Amygdala (tissue), 56 donors: ENCODE results near the gene ROCK1.
"Not testable (repeated sequence)": the region's sequence is repeated elsewhere in the genome, so short reads cannot be mapped to it uniquely, and the experiment has no call there.

Experiments used
- DNase-seq, 56 donors: peaks; one replicate each; lab custom pipeline; 2025; lab: John Stamatoyannopoulos, UW

Gene ROCK1

GRCh38 chr18:21056545-21056944, 55.1 kb downstream of the ROCK1 start:
- no peak for DNase-seq

GRCh38 chr18:21054252-21054821, 57.3 kb downstream of the ROCK1 start:
- DNase-seq = no peak

DNA sequence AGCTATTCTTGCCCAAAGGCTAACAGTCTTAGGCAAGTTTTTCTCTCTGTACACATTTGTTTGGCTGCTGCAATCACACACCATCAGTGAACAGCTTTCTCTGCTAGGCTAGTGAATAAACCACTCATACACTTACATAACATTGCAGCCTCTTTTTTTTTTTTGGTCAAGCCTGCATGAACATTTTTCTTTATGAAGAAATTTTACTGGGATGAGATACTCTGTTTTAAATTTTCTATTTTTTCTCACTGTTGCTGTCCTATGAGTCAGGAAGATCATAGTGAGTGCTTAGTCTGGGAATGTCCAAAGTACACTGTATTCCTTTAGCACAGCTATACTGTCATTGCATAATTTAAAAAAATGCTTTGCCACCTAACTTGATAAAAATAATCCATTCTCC, 58.5 kb downstream of the ROCK1 start:
- peak in 6 of 56 donors; percentile 2 to 14 (median 8) for DNase-seq

- DNase-seq = no peak
These were observed 59.2 kb downstream of the ROCK1 start for GRCh38 chr18:21052385-21052784.

- no peak for DNase-seq
These were observed 60.0 kb downstream of the ROCK1 start for GRCh38 chr18:21051620-21052019.

DNA sequence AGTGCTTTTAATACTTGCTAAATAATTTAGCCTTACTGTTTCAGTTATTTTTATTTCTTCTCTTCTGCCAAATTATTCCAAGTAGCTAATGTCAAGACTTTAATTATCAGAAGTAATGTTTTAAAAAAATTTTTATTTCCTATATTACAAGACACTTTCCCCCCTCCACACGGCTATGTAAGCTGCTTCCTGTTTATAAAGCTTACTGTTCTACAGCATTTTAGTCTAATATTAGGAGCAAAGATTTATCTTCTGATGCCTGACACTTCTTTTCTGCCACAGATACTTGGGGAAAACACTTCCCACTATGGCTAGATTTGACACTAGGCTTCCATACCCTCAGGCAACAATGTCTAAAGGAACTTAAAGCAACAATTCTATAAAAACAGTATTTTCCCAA, 62.3 kb downstream of the ROCK1 start:
- no peak for DNase-seq

GRCh38 chr18:21047126-21047525, 64.5 kb downstream of the ROCK1 start:
- no peak for DNase-seq

DNA sequence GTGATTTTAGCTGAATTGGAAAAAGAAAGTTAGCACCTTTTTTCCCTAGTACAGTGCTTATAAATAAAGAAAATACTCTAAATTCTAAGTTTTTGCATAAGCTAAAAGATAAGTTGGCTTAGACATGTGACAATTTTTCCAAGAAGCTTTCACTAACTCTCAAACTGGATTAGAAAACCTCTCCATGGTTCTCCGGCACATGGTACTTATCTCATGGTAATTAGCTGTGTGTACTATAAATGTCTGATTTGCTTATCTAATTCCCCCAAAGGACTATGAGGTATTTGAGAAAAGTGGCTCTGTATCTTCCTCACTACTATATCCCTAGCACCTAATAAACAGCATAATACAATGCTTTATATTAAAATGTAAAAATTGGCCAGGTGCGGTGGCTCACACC, 71.1 kb downstream of the ROCK1 start:
- no peak for DNase-seq

GRCh38 chr18:21038201-21038600, 73.4 kb downstream of the ROCK1 start:
- no peak for DNase-seq

DNA sequence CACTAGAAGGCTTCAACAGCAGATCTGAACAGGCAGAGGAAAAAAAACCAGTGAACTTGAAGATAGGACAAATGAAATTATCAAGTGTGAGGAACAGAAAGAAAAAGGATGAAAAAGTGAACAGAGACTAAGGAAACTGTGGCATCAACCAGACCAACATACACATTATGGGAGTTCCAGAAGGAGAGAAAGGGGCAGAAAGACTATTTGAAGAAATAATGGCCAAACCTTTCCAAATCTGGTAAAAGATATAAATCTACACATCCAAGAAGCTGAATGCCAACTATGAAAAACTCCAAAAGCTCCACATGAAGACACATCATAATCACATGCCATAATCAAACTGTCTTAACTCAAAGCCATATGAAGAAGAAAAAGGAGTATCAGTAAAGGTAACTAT, 79.8 kb downstream of the ROCK1 start:
- no peak for DNase-seq

DNA sequence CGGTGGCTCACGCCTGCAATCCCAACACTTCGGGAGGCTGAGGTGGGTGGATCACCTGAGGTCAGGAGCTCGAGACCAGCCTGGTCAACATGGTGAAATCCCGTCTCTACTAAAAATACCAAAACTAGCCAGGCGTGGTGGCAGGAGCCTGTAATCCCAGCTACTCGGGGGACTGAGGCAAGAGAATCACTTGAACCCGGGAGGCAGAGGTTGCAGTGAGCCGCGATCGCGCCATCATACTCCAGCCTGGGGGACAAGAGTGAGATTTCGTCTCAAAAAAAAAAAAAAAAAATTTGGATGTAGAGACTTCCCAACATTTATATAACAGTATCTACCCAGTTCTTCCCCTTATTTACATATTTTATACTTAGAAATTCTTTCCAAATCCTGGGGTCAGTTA, 93.4 kb downstream of the ROCK1 start:
- not testable (repeated sequence) for DNase-seq

- DNase-seq = no peak
These were observed 99.3 kb downstream of the ROCK1 start for GRCh38 chr18:21012308-21012707.

GRCh38 chr18:21004726-21005125, 106.9 kb downstream of the ROCK1 start:
- DNase-seq = no peak

GRCh38 chr18:21000667-21001066, 110.9 kb downstream of the ROCK1 start:
- no peak for DNase-seq

DNA sequence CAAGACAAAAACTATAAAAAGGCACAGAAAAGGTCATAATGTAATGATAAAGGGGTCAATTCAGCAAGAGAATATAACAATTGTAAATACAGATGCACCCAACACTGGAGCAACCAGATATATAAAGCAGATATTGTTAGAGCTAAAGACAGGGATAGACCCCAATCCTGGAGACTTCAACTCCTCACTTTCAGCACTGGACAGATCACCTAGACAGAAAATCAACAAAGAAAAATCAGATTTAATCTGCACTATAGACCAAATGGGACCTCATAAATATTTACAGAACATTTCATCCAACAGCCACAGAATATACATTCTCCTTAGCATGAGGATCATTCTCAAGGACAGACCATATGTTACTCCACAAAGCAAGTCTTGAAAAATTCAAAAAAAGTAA, 114.2 kb downstream of the ROCK1 start:
- DNase-seq = no peak

DNA sequence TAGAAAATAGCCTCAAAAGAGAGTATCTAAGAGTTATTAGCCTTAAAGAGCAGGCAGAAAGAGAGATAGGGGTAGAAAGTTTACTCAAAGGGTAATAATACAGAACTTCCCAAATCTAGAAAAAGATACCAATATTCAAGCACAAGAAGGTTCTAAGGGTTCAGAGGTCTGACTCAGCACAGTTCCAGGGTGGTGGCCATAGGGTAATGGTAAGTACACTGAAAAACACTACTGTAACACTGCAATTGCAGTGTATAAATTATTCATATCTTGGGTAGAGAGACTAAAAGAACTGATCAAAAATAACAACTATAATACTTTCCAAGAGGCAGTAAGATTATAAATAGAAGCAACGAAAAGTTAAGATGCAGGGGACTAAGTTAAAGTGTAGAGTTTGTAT, 115.2 kb downstream of the ROCK1 start:
- no peak for DNase-seq

GRCh38 chr18:20988726-20989125, 122.9 kb downstream of the ROCK1 start:
- no peak for DNase-seq

GRCh38 chr18:20975077-20975476, 136.5 kb downstream of the ROCK1 start:
- DNase-seq = no peak

GRCh38 chr18:20971886-20972267, 139.7 kb downstream of the ROCK1 start:
- DNase-seq = no peak

DNA sequence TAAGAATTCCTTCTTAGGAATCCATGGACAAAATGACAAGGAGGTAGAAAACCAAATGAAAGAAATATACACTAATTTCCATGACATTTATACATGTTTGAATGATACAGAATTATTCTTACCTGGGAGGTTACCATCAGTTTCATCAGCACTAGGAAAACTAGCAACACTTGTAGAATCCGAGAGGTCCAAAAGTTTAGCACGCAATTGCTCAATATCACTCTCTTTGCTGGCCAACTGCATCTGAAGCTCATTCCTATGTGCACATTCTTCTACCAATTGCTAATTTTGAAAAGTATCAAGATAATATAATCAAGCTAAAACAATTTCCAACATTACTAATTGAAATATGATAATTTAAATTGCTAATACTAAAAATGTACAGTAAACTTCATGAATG, 144.8 kb downstream of the ROCK1 start:
- DNase-seq = no peak

DNA sequence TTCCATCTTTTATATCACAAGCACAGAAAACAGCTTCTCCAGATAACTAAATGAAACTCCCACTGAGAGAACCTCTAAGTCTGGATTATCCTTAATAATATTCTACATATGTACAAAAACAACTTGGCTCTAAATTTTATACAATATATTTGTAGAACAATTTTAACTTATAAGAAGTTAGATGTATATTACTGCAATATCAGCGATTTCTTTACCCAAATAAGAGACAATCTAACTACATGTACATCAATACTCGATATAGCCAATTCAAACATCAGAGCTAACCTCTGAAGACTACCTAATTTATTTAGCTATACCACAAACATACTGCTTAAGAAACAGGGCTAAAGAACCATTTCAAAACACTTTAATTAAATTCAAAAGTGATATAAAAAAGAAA, 148.6 kb downstream of the ROCK1 start:
- no peak for DNase-seq

DNA sequence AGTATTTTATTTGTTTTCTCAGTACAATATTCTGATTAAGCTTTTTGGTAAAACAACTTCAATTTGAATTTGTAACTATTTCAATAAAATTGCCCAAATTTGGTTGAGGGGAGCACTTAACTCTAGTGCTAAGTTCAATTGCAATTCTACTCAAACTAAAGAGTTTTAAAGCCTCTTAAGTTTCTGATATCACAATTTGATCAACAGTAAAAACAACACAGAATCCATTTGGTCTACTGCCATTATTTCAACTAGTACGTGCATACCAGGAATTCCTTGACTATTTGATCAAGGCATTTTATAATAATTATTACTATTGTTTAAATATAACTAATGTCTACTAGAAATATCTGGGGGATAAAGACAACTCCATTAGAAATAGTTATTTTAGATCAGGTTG, 150.9 kb downstream of the ROCK1 start:
- DNase-seq = no peak

DNA sequence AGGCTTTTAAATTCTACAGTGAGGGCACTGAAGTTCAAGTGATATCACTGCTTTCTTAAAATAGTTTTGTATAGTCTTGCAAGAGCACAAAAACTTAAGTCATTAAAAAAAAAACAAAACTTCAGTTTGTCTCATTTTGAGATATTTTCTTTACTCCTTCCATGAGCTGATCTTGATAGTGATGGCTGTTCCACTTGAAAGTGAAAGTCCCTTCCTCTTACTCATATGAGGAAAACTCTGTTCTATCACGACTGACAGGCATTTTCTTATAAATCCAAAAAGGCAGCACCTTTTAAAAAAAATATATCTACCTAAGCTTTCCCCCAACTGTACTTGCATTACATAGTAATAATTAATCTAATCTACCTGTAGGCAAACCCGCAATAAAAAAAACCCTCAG, 160.8 kb downstream of the ROCK1 start:
- DNase-seq = not testable (repeated sequence)
